Measurements from ENCODE around the gene SMIM44. TPM values are rescaled to one million over a fixed set of nuclear protein-coding genes. Genes with fewer than 3 reads are reported as not detected.
A peak's percentile ranks its signal among the peaks of the same experiment; 100 is the strongest.
"Not testable (repeated sequence)": the region's sequence is repeated elsewhere in the genome, so short reads cannot be mapped to it uniquely, and the experiment has no call there.

The SMIM44 gene
- total and polyA plus RNA-seq, 8 donors: not detected

DNA sequence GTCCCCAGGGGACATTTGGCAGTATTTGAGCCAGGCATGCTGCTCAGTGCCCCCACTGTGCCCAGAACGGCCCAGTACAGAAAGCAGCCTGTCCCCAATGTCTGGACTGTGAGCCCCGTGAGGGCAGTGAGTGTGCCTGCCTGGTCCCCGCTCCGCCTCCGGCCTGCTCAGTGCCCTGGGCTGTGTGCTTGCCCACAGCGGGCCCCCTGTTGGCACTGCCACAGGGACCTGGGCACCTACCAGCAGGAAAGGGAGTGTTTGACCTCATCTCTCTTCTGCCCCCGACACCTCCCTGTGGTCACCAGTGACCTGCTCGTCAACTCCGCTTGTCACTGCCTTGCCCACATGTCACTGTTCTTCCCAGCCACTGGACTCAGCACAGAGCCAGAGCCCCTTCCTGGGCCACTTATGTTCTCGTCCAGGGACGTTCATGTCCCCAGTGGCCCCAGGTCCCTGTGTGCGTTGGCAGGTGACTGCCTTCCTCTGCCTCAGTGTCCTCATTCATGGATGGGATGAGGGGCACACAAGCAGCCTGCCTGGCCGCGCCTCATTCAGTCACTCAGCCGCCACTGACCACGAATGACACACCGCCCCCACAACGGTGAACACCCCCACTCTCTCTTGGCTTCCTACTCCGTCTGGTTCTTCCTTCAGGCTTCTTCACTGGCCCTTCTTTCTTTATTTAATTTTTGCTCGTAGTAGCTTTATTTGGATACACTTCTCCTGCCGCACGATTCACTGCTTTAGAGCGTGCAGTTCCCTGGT, 25.7 kb upstream of the SMIM44 start:
- no peak overlapping the region for H3K4me3 ChIP-seq
- peaks cover 0 to 25% of the 10 kb centered on the region in 2 donors for H3K36me3 ChIP-seq
- no peak overlapping the region for H3K27ac ChIP-seq
- DNase-seq (peak in 1 of 4 donors; percentile 74), ATAC-seq (no peak)
- intact Hi-C loops (cut with DNase I): no loop called here
- no peaks in the 10 kb centered on the region for H3K9me3 ChIP-seq
- peaks cover 5 to 47% of the 10 kb centered on the region in 2 donors for H3K4me1 ChIP-seq
- TF ChIP-seq, protein P1, sequence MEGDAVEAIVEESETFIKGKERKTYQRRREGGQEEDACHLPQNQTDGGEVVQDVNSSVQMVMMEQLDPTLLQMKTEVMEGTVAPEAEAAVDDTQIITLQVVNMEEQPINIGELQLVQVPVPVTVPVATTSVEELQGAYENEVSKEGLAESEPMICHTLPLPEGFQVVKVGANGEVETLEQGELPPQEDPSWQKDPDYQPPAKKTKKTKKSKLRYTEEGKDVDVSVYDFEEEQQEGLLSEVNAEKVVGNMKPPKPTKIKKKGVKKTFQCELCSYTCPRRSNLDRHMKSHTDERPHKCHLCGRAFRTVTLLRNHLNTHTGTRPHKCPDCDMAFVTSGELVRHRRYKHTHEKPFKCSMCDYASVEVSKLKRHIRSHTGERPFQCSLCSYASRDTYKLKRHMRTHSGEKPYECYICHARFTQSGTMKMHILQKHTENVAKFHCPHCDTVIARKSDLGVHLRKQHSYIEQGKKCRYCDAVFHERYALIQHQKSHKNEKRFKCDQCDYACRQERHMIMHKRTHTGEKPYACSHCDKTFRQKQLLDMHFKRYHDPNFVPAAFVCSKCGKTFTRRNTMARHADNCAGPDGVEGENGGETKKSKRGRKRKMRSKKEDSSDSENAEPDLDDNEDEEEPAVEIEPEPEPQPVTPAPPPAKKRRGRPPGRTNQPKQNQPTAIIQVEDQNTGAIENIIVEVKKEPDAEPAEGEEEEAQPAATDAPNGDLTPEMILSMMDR (IDR thresholded peaks at IDR 0.05): no peak
- no peaks in the 10 kb centered on the region for H3K27me3 ChIP-seq

DNA sequence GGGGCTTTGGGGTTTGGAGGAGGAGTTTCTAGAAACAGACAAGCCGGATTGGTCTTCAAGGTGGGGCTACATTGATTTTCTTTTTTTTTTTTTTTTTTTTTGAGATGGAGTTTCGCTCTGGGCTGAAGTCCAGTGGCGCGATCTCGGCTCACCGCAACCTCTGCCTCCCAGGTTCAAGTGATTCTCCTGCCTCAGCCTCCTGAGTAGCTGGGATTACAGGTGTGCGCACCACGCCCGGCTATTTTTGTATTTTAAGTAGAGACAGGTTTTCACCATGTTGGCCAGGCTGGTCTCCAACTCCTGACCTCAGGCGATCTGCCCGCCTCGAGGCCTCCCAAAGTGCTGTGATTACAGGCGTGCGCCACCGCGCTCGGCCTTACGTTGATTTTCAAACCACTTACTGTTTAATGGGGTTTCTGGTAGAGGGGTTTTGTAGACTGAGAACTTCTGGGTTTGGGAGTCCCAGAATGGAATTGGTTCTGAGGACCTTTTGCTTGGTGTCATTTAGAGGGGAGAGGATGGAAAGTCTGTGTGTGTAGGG, 24.9 kb upstream of the SMIM44 start:
- H3K9me3 ChIP-seq; H3K27ac ChIP-seq; ATAC-seq; H3K27me3 ChIP-seq; DNase-seq; intact Hi-C loops (cut with DNase I): not testable (repeated sequence)
- Histone ChIP-seq H3K36me3 (peaks cover 0 to 25% of the 10 kb centered on the region in 2 donors), H3K4me3 (peak overlapping the region in 1 of 2 donors; percentile 89), H3K4me1 (peaks cover 5 to 47% of the 10 kb centered on the region in 2 donors)

DNA sequence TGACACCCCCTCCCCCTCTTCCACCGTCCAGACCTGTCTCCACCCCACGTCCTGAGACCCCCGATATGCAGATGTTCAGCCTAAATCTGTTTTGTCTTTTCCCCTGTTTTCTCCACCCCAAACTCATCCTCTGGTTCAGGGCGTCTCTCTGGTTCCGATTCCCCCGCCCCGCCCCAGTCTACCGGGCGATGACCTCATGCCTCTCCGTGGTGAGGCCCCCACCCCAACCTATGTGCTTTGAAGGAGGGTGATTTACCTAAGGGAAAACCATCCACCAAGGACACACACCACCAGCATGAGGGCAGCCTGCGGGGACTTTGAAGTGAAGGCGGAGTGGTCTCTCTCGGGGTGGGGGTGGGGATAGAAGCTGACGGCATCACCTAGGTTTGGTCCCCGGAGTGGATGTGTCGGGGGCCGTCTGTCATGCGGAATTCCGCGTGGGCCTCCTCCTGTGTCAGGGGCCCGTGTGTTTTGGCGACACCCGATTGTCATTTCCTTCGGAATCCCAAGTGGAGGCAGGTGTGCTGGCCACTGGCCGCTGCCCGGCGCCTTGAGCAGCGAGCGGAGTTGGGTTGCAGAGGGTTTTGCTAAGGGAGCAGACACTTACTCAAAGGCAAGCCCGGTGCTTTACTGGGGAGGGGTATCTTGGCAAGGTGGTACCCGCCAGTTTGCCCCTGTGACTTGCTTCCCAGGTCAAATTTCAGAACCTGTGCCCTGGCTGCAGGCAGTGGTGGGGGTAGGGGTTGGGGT, 24.3 kb upstream of the SMIM44 start:
- H3K4me1 ChIP-seq: peaks cover 5 to 47% of the 10 kb centered on the region in 2 donors
- no peak overlapping the region for H3K27ac ChIP-seq
- intact Hi-C loops (cut with DNase I): no loop called here
- H3K27me3 ChIP-seq: no peaks in the 10 kb centered on the region
- ATAC-seq (no peak), DNase-seq (peak in 2 of 4 donors; percentile 41 to 79)
- TF ChIP-seq, protein P1 (IDR thresholded peaks at IDR 0.05): no peak
- H3K36me3 ChIP-seq: peaks cover 0 to 25% of the 10 kb centered on the region in 2 donors
- H3K9me3 ChIP-seq: no peaks in the 10 kb centered on the region
- peak overlapping the region; percentile 89 to 91 for H3K4me3 ChIP-seq

DNA sequence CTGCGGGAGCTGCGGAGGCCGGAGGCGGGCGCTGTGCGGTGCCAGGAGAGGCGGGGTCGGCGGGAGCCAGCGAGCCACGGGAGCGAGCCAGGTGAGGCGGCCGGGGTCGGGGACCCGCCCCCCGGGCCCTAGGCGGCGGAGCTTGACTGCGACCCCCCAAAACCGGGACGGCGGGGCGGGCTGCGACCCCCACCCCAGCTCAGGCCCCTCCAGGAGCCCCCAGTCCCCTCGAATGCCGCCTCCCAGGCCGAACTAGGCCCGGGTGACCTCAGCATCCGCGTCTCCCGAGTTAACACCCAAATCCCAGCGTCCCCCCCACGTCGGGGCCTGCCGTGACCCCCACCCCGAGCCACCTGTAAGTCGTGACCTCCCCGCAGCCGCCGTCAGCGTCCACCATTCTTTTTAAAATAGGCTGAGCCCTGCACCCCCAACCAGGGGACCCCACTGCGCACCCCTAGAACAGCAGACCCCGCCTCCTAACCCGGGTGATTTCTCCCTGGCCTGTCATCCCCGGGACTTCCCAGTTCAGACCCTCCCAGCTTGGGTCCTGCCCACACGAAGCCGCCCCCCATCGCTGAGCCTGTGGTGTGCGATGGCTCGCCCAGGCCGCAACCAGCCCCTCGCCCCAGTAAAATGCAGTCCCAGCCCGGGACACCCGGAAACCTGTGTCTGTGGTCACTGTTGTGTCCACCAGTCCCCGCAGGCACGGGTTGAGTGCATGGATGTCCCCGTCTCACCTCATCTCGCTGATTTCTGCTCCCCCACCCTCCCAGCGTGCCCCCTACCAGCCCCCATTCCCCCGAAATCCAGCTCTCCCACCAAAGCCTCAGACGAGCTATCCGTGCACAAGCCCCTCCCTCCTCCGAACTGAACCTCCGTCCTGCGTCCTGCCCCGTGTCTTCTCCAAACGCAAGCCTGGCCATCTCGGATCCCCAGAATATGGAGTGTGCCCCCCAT, 23.4 kb upstream of the SMIM44 start:
- H3K27me3 ChIP-seq: no peaks in the 10 kb centered on the region
- peaks cover 0 to 24% of the 10 kb centered on the region in 2 donors for H3K36me3 ChIP-seq
- H3K9me3 ChIP-seq: no peaks in the 10 kb centered on the region
- intact Hi-C loops (cut with DNase I): no loop called here
- DNase-seq: peak in 2 of 4 donors; percentile 57 to 80
- H3K27ac ChIP-seq: peak overlapping the region; percentile 80 to 94
- peak; percentile 1 for ATAC-seq
- TF ChIP-seq, protein P1 (IDR thresholded peaks at IDR 0.05): no peak
- peaks cover 5 to 42% of the 10 kb centered on the region in 2 donors for H3K4me1 ChIP-seq
- peak overlapping the region; percentile 89 to 91 for H3K4me3 ChIP-seq
